SK-N-MC (cell line): ENCODE measurements around the gene REXO5.

Experiments
- DNase-seq: peaks from one replicate; pipeline ENCODE4 v3.0.0-alpha.2; 2011; ENCODE audit warnings: low read depth, low spot score
- H3K27ac ChIP-seq: fragments of 200-600 bp; sonication (generic); 2 replicates; pipeline ENCODE4 v1.5.1; 2016; ENCODE audit warnings: mixed run types
- H3K36me3 ChIP-seq: fragments of 200-600 bp; sonication (generic); 2 replicates; pipeline ENCODE4 v1.6.1; 2017; ENCODE audit warnings: antibody characterized with exemption, low read length, mixed read lengths; ENCODE audit not compliant: insufficient read depth
- H3K4me3 ChIP-seq: fragments of 200-600 bp; sonication (generic); 2 replicates; pipeline ENCODE4 v1.5.1; 2016
- H3K9ac ChIP-seq: fragments of 200-600 bp; sonication (generic); 2 replicates; pipeline ENCODE4 v1.8.0; 2017; ENCODE audit warnings: mixed run types, mixed read lengths; ENCODE audit not compliant: insufficient read length
- H3K9me3 ChIP-seq: fragments of 200-600 bp; sonication (generic); 2 replicates; pipeline ENCODE4 v1.6.1; 2017; ENCODE audit warnings: low read depth, mild to moderate bottlenecking, antibody characterized with exemption, low read length, moderate library complexity, mixed read lengths
- EZH2 ChIP-seq: fragments of 200-600 bp; sonication (generic); IDR thresholded peaks from one replicate; pipeline ENCODE4 v1.6.1; 2017; ENCODE audit warnings: antibody characterized with exemption
- FOXP2 ChIP-seq: optimal IDR thresholded peaks from 2 replicates; pipeline ENCODE3; 2011; ENCODE audit warnings: mild to moderate bottlenecking, moderate library complexity; ENCODE audit not compliant: insufficient read depth; ENCODE audit errors: extremely low read length, control extremely low read depth
- POLR2AphosphoS5 ChIP-seq: IDR thresholded peaks from 2 replicates; pipeline ENCODE4 v1.6.1; 2012; ENCODE audit warnings: mild to moderate bottlenecking, low read depth, low read length, borderline replicate concordance

REXO5 gene

DNA sequence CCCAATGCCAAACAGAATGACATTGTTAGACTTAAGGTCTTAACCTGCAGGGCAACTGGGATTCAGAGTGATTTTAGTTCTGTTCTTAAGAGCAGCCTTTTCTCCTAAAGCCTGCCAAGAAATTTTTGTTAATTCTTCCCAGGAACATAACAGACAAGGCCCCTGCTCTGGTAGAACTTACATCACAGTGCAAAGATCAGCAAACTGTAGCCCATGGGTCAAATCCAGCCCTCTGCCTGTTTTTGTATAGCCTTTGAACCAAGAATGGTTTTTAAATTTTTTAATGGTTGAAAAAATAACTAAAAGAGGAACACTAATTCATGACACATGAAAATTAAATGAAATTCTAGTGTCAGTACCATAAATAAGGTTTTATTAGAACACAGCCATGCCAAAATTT is 38.8 kb upstream of the REXO5 start:
- Histone ChIP-seq H3K9me3 (no peaks in the 10 kb centered on the region), H3K36me3 (no peaks in the 10 kb centered on the region), H3K4me3 (no peak overlapping the region), H3K27ac (no peak overlapping the region), H3K9ac (no peak overlapping the region)
- no peak for DNase-seq
- no peak for TF ChIP-seq FOXP2
- no peak for TF ChIP-seq EZH2
- TF ChIP-seq POLR2AphosphoS5, result no peak

DNA sequence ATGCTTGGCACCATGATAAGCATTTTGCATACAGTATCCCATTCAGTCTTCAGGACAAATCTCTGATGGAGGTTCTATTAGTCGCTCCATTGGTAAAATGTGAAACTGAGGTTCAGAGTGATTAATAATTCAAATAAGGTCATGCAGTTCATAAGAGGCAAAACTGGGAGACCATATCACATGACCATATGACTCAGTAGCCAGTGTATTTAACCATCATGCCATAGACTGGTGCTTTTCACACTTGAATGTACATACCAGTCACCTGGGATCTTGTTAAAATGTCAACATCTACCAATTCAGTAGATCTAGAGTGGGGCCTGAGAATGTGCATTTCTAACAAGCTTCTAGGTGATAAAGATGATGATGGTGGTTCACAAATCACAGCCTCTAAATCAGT is 38.2 kb upstream of the REXO5 start:
- no peaks in the 10 kb centered on the region for H3K9me3 ChIP-seq
- H3K27ac ChIP-seq, result no peak overlapping the region
- no peak overlapping the region for H3K4me3 ChIP-seq
- TF ChIP-seq EZH2, result no peak
- no peak for TF ChIP-seq POLR2AphosphoS5
- TF ChIP-seq FOXP2, result no peak
- DNase-seq, result no peak
- H3K9ac ChIP-seq, result no peak overlapping the region
- H3K36me3 ChIP-seq, result no peaks in the 10 kb centered on the region

DNA sequence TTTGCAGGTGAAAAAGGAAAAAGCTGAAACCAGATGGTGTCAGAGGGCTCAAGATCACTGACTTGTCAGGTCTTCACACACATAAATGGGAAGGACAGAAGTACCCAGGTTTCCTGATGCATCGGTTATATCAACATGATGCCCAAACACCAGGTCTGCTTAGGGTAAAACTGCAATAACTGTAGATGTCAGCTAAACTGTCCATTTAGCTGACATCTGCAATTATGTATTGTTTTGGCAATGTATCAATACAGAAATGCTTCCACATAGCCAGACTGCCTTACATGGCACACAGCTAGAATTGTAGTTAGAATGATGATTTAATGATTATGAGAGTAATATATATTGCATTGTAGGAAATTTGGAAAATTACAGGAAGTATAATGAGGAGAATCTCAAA is 37.5 kb upstream of the REXO5 start:
- Histone ChIP-seq H3K4me3 (no peak overlapping the region), H3K9me3 (no peaks in the 10 kb centered on the region), H3K27ac (no peak overlapping the region), H3K36me3 (no peaks in the 10 kb centered on the region), H3K9ac (no peak overlapping the region)
- TF ChIP-seq POLR2AphosphoS5, result no peak
- no peak for TF ChIP-seq FOXP2
- no peak for TF ChIP-seq EZH2
- DNase-seq, result no peak

DNA sequence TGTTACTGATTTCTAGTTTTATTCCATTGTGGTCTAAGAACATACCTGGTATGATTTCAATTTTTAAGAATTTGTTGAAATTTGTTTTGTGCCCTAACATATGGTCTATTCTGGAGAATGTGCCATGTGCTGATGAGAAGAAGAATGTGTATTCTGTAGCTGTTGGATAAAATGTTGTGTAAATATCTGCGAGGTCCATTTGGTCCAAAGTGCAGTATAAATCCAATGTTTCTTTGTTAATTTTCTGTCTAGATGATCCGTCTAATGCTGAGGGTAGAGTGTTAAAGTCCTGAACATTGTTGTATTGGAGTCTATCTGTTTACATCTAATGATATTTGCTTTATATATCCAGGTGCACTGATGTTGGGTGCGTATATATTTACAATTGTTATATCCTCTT is 32.6 kb upstream of the REXO5 start:
- no peak overlapping the region for H3K4me3 ChIP-seq
- no peaks in the 10 kb centered on the region for H3K36me3 ChIP-seq
- no peaks in the 10 kb centered on the region for H3K9me3 ChIP-seq
- DNase-seq, result no peak
- no peak for TF ChIP-seq FOXP2
- TF ChIP-seq POLR2AphosphoS5, result no peak
- no peak for TF ChIP-seq EZH2
- H3K9ac ChIP-seq, result no peak overlapping the region
- H3K27ac ChIP-seq, result no peak overlapping the region

DNA sequence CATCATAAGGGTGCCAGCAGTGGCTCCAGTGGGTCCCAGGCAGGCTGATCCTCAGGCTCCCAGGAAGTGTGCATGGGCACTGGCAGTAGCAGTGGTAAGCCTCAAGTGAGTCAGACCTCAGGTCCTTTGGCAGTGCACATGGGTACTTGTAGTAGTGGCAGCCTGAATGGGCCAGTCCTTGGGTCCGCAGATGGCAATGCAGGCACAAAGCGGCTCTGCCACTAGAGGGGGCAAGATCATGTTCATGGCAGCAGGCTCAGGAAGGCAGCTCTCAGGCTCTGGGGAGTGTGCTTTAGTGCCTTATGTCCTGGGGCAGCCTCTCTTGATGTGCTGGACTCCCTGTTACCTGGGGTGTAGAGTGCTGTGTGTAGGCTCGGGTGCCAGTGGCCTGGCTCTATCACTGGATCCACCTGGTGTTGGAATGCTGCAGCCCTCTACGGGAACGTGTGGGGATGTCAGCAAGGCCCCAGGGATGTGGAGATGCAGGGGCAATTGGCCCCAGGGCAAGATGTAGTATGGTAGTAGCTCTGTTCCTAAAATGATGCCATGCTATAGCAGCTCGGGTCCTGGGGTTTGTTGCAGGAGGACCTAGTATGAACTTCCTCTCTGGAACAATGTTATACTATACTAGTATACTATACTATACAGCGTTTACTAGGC is 31.5 kb upstream of the REXO5 start:
- H3K36me3 ChIP-seq, result no peaks in the 10 kb centered on the region
- TF ChIP-seq FOXP2 (no peak), EZH2 (no peak), POLR2AphosphoS5 (no peak)
- DNase-seq, result no peak

DNA sequence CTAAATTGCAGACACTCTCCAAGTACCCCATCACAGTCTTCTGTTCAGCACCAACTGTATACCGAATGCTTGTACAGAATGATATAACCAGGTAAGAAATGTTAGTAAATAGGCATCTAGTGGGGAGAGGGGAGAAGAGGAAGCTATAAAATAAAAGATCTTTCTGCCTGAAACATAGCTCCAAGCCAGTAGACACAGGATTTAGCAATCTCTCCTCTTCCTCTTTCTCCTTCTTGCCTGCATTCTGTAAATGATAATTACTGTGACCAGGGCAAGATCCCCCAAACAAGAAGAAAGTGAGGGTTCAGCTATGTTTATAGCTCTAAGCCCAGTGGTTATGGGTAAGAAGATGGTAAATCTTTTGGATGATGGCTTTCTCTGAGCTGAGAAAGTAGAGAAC is 24.6 kb upstream of the REXO5 start:
- no peaks in the 10 kb centered on the region for H3K9me3 ChIP-seq
- H3K36me3 ChIP-seq, result no peaks in the 10 kb centered on the region
- no peak overlapping the region for H3K27ac ChIP-seq
- H3K4me3 ChIP-seq, result no peak overlapping the region
- no peak overlapping the region for H3K9ac ChIP-seq
- no peak for TF ChIP-seq FOXP2
- TF ChIP-seq EZH2, result no peak
- TF ChIP-seq POLR2AphosphoS5, result no peak
- no peak for DNase-seq

More for the DNA sequence above, 31.5 kb upstream of the REXO5 start:
- H3K27ac ChIP-seq, result no peak overlapping the region
- H3K9ac ChIP-seq, result no peak overlapping the region
- no peaks in the 10 kb centered on the region for H3K9me3 ChIP-seq
- no peak overlapping the region for H3K4me3 ChIP-seq

DNA sequence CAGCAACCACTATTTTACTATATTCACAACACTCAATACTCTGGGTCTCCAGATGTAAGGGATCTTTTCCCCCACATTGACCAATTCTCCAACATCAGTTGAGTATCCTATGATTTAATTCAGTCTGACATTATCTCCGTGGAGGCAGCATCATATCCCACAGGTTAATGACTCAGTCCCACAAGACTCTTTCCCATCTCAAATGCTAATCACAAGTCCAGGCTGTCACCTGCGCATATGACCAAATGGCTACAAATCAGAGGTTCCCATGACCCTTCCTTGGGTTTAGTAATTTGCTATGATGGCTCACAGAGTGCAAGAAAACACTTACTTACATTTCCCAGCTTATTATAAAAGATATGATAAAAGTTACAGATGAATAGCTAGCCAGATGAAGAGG is 23.9 kb upstream of the REXO5 start:
- TF ChIP-seq FOXP2, result no peak
- no peak for TF ChIP-seq EZH2
- no peak for TF ChIP-seq POLR2AphosphoS5
- no peak overlapping the region for H3K4me3 ChIP-seq
- no peaks in the 10 kb centered on the region for H3K9me3 ChIP-seq
- H3K9ac ChIP-seq, result no peak overlapping the region
- DNase-seq, result no peak
- no peak overlapping the region for H3K27ac ChIP-seq
- no peaks in the 10 kb centered on the region for H3K36me3 ChIP-seq

DNA sequence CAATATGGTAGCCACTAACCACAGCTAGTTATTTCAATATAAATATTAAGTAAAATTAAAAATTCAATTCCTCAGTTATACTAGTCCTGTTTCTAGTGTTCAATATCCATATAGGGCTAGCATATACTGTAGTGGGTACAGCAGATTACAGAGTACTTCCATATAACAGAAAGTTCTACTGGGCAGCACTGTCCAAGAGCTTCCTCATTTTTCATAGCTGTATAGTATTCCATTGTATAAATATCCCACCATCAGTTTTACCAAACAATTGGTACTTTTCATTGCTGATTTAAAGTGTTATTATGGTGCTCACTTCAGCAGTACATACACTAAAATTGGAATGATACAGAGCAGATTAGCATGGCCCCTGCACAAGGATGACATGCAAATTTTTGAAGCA is 22.1 kb upstream of the REXO5 start:
- H3K27ac ChIP-seq, result no peak overlapping the region
- H3K4me3 ChIP-seq, result no peak overlapping the region
- H3K9me3 ChIP-seq, result no peaks in the 10 kb centered on the region

DNA sequence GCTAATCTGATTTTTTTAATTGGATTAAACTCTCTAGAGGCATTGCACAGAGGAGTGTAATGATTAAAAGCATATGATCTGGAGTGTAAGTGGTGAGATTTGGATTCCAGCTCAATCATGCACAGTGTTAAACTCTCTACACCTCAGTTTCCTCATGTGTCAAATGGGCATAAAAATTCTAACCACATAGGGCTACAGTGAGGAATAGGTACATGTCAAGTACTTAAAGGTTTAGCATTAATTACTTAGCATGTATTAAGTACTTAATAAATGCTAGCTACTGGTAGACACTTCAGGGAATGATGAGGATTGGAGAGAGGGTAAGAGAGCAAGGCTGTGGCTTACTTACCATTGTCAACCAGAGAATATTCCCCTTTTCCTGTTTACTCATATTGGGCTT is 17.2 kb upstream of the REXO5 start:
- Histone ChIP-seq H3K9ac (no peak overlapping the region), H3K27ac (no peak overlapping the region), H3K9me3 (no peaks in the 10 kb centered on the region), H3K36me3 (no peaks in the 10 kb centered on the region), H3K4me3 (no peak overlapping the region)
- DNase-seq, result no peak
- TF ChIP-seq FOXP2 (no peak), POLR2AphosphoS5 (no peak), EZH2 (no peak)

More for the DNA sequence above, 22.1 kb upstream of the REXO5 start:
- H3K36me3 ChIP-seq, result no peaks in the 10 kb centered on the region
- no peak for DNase-seq
- no peak overlapping the region for H3K9ac ChIP-seq
- TF ChIP-seq POLR2AphosphoS5 (no peak), EZH2 (no peak), FOXP2 (no peak)
